ENCODE data around the gene PGAP6. TPM values are rescaled to one million over a fixed set of nuclear protein-coding genes. Genes with fewer than 3 reads are reported as not detected.

PGAP6 gene
- polyA plus RNA-seq, 2 of the 4 experiments (the other 2 are of a cell fraction), result 25.9 to 38.1 TPM

- Histone ChIP-seq H3K4me1 (peaks cover 13% of the 10 kb centered on the region; the same call in 2 of the 3 replicates), H3K4me3 (no peak overlapping the region), H3K9me3 (no peaks in the 10 kb centered on the region), H3K27ac (no peak overlapping the region), H3K4me2 (no peak overlapping the region)
- FAIRE-seq, result no peak
- ATAC-seq, result no peak
- WGBS (ENCODE audit: missing lambda C conversion rate), result 88% methylated on average over 6 of the region's 6 CpGs
- ChIA-PET CTCF (interaction anchor here (0.7 to 12.6 kb wide), 4 partner anchors 17 to 240 kb away, joined by 3 to 76 read pairs (median 4); no protein-coding TSS in a partner anchor), POLR2A (no interaction called here)
- no peak for DNase-seq (ENCODE audit: low read depth in 1 of 2, low spot score in 1 of 2)
- TF ChIP-seq CHD2 (IDR thresholded peaks at IDR 0.05; ENCODE audit: low read length, partially characterized antibody), result no peak
- no peak for TF ChIP-seq ZSCAN20 (CRISPR knock-in tag; IDR thresholded peaks at IDR 0.05)
- no peak for TF ChIP-seq PHF8 (IDR thresholded peaks at IDR 0.05; ENCODE audit: borderline replicate concordance, low read depth)
- no peak for TF ChIP-seq FOSL2 (IDR thresholded peaks at IDR 0.05)
- TF ChIP-seq FOSL2 (CRISPR knock-in tag; IDR thresholded peaks at IDR 0.05), result no peak
- TF ChIP-seq CTCF (IDR thresholded peaks at IDR 0.05), result no peak
- TF ChIP-seq, protein P1, sequence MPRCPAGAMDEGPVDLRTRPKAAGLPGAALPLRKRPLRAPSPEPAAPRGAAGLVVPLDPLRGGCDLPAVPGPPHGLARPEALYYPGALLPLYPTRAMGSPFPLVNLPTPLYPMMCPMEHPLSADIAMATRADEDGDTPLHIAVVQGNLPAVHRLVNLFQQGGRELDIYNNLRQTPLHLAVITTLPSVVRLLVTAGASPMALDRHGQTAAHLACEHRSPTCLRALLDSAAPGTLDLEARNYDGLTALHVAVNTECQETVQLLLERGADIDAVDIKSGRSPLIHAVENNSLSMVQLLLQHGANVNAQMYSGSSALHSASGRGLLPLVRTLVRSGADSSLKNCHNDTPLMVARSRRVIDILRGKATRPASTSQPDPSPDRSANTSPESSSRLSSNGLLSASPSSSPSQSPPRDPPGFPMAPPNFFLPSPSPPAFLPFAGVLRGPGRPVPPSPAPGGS (IDR thresholded peaks at IDR 0.05), result no peak
- TF ChIP-seq ZFP36 (IDR thresholded peaks at IDR 0.05; ENCODE audit: borderline replicate concordance, partially characterized antibody), result no peak
- TF ChIP-seq USF2 (IDR thresholded peaks at IDR 0.05), result no peak
- no peak for TF ChIP-seq RFX5 (IDR thresholded peaks at IDR 0.05)
- TF ChIP-seq MYC (IDR thresholded peaks at IDR 0.05; ENCODE audit: borderline replicate concordance, low read length), result no peak
- TF ChIP-seq SMC3 (IDR thresholded peaks at IDR 0.05), result no peak
These were observed 34.6 kb downstream of the PGAP6 start for GRCh38 chr16:347203-347602.

GRCh38 chr16:346587-346986 lies 35.2 kb downstream of the PGAP6 start:
- TF ChIP-seq HES2 (IDR thresholded peaks at IDR 0.05), result no peak
- TF ChIP-seq, protein P1 (IDR thresholded peaks at IDR 0.05), result no peak
- TF ChIP-seq JUNB (IDR thresholded peaks at IDR 0.05), result no peak
- TF ChIP-seq CHD2 (IDR thresholded peaks at IDR 0.05; ENCODE audit: low read length, partially characterized antibody), result no peak
- TF ChIP-seq HOXA7 (CRISPR knock-in tag; IDR thresholded peaks at IDR 0.05), result no peak
- no peak for TF ChIP-seq JUN (IDR thresholded peaks at IDR 0.05)
- TF ChIP-seq POLR2A (IDR thresholded peaks at IDR 0.05; ENCODE audit: low read length), result no peak
- TF ChIP-seq SMC3 (IDR thresholded peaks at IDR 0.05), result no peak
- TF ChIP-seq CEBPB (IDR thresholded peaks at IDR 0.05), result no peak
- TF ChIP-seq FOSB (CRISPR knock-in tag; IDR thresholded peaks at IDR 0.05), result no peak
- no peak for TF ChIP-seq EP300 (IDR thresholded peaks at IDR 0.05)
- no peak for TF ChIP-seq ZSCAN20 (CRISPR knock-in tag; IDR thresholded peaks at IDR 0.05)
- no peak for TF ChIP-seq ZNF302 (CRISPR knock-in tag; IDR thresholded peaks at IDR 0.05)
- TF ChIP-seq TFCP2L1 (CRISPR knock-in tag; IDR thresholded peaks at IDR 0.05), result no peak
- no peak for TF ChIP-seq REST (IDR thresholded peaks at IDR 0.05)
- TF ChIP-seq FOXS1 (CRISPR knock-in tag; IDR thresholded peaks at IDR 0.05), result no peak
- TF ChIP-seq CBX2 (IDR thresholded peaks at IDR 0.05; ENCODE audit: borderline replicate concordance, low read depth), result no peak
- no peak for FAIRE-seq

More at GRCh38 chr16:346587-346986, 35.2 kb downstream of the PGAP6 start:
- DNase-seq (ENCODE audit: low read depth in 1 of 2, low spot score in 1 of 2), result no peak
- WGBS (ENCODE audit: missing lambda C conversion rate), result 92% methylated on average over 15 of the region's 15 CpGs
- Histone ChIP-seq H3K4me2 (no peak overlapping the region), H3K4me1 (peaks cover 13% of the 10 kb centered on the region; the same call in 2 of the 3 replicates), H3K27ac (no peak overlapping the region), H3K9me3 (no peaks in the 10 kb centered on the region), H3K4me3 (no peak overlapping the region)
- peak in 1 of 2 experiments; percentile 39; a peak in 3 of 6 replicates for ATAC-seq
- ChIA-PET CTCF (interaction anchor here (1.1 to 12.6 kb wide), 4 partner anchors 18 to 281 kb away, joined by 3 to 76 read pairs (median 7); no protein-coding TSS in a partner anchor), POLR2A (no interaction called here)
